ENCODE measurements around the gene CLDN1. TPM values are rescaled to one million over a fixed set of nuclear protein-coding genes. Genes with fewer than 3 reads are reported as not detected.
A peak's percentile ranks its signal among the peaks of the same experiment; 100 is the strongest.

The CLDN1 gene, protein sequence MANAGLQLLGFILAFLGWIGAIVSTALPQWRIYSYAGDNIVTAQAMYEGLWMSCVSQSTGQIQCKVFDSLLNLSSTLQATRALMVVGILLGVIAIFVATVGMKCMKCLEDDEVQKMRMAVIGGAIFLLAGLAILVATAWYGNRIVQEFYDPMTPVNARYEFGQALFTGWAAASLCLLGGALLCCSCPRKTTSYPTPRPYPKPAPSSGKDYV
- under 1 TPM in 3 of 4 donors, not detected in 1; 0.37 to 0.95 (median 0.82) TPM for total RNA-seq

DNA sequence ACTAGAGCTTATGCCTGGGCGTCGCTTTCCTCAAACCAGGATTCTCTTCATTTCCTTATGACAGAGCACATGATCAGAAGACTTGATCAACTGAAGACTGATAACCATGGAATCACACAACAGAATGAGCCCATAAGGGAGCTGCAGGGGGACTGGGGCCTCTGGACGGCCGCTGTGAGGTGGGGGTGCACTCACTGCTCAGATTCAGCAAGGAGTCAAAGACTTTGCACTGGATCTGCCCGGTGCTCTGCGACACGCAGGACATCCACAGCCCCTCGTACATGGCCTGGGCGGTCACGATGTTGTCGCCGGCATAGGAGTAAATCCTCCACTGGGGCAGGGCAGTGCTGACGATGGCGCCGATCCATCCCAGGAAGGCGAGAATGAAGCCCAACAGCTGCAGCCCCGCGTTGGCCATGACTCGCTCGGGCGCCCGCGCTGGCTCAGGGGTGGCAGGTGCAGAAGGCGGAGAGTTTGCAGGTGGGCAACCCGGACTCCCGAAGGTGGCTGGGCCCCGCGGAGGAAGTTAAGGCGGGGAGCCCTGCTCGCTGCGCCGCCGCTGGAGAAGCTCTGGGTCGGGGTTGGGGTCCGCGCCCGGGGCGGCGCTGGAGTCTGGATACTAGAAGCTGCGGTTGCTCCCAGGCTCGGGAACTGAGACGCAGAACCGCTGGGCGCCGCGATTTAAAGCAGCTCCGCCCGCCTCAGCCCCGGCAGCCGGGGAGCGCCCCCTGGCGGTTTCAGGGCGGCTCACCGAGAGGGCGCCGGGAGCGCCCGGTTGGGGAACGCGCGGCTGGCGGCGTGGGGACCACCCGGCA is at the start of gene CLDN1:
Gene CLDN1, minus strand, starts transcription at position 658 of the 815 bp plus-strand sequence. Its CDS starts 240 bp downstream, at position 418.
- Histone ChIP-seq H3K9me3 (no peaks in the 10 kb centered on the region), H3K27ac (peak within 1 kb of the TSS in 1 of 4 donors; percentile 58), H3K4me3 (peak within 1 kb of the TSS; percentile 27 to 55 (median 39)), H3K36me3 (no peaks in the 10 kb centered on the region), H3K4me1 (peaks cover 0 to 7% (median 5%) of the 10 kb centered on the region in 4 donors), H3K27me3 (peaks cover 11% of the 10 kb centered on the region)
- TF ChIP-seq EP300 (IDR thresholded peaks at IDR 0.05; ENCODE audit: low read depth) (no peak), POLR2AphosphoS5 (IDR thresholded peaks at IDR 0.05) (peak in 1 of 3 donors; percentile 10), POLR2A (IDR thresholded peaks at IDR 0.05) (no peak)
- TF ChIP-seq, protein P1, sequence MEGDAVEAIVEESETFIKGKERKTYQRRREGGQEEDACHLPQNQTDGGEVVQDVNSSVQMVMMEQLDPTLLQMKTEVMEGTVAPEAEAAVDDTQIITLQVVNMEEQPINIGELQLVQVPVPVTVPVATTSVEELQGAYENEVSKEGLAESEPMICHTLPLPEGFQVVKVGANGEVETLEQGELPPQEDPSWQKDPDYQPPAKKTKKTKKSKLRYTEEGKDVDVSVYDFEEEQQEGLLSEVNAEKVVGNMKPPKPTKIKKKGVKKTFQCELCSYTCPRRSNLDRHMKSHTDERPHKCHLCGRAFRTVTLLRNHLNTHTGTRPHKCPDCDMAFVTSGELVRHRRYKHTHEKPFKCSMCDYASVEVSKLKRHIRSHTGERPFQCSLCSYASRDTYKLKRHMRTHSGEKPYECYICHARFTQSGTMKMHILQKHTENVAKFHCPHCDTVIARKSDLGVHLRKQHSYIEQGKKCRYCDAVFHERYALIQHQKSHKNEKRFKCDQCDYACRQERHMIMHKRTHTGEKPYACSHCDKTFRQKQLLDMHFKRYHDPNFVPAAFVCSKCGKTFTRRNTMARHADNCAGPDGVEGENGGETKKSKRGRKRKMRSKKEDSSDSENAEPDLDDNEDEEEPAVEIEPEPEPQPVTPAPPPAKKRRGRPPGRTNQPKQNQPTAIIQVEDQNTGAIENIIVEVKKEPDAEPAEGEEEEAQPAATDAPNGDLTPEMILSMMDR (IDR thresholded peaks at IDR 0.05): peak; percentile 79 to 97 (median 96)
- peak; percentile 84 for DNase-seq
- intact Hi-C loops (cut with DNase I; ENCODE audit: low total_unique reads) (loop anchor here (5.0 to 10.0 kb wide), 2 partner anchors 97 to 360 kb away; no protein-coding TSS in a partner anchor), in situ Hi-C loops (cut with MboI; ENCODE audit: low pct_ligation_motif_present in 1 of 4, low pct_unique_long_range_greater_than_20kb in 1 of 4, low sequenced_read_pairs in 3 of 4) (loop anchor here in 3 of 4 donors (10.0 kb wide), 2 partner anchors 97 to 357 kb away; no protein-coding TSS in a partner anchor)
- WGBS, 2 donors (ENCODE audit: low coverage in 1 of 2): 5 to 40% methylated on average over 2 to 64 of the region's 64 CpGs

DNA sequence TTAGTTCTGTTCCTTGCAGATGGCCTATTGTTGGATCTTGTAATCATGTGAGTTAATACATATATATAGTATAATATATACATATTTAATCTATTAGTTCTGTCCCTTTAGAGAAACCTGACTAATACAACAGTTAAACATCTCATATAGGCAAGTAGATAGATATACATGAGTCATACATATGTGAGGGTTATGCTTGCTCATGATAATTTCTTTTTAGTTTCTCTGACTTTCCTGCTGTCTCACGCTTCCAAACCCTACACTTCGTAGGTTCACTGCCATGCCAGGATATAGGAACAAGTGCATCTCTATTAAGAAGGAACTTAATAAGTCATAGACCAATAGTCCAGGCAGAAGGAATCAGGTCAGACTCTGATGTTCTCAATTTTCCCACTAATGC is 48.9 kb upstream of the CLDN1 start:
- DNase-seq: no peak
- in situ Hi-C loops (cut with MboI; ENCODE audit: low pct_ligation_motif_present in 1 of 4, low pct_unique_long_range_greater_than_20kb in 1 of 4, low sequenced_read_pairs in 3 of 4) (no loop called here), intact Hi-C loops (cut with DNase I; ENCODE audit: low total_unique reads) (no loop called here)
- H3K4me3 ChIP-seq: no peak overlapping the region
- WGBS, 2 donors (ENCODE audit: low coverage in 1 of 2): 73% methylated on average over 2 of the region's 2 CpGs; no CpG with 5 or more reads in 1 of the 2 donors
- TF ChIP-seq, protein P1 (IDR thresholded peaks at IDR 0.05): no peak
- TF ChIP-seq POLR2AphosphoS5 (IDR thresholded peaks at IDR 0.05) (no peak), POLR2A (IDR thresholded peaks at IDR 0.05) (no peak)
- H3K36me3 ChIP-seq: no peaks in the 10 kb centered on the region
- no peaks in the 10 kb centered on the region for H3K9me3 ChIP-seq
- no peak overlapping the region for H3K27ac ChIP-seq
- H3K27me3 ChIP-seq: no peaks in the 10 kb centered on the region
- peaks cover 0 to 8% (median 0%) of the 10 kb centered on the region in 4 donors for H3K4me1 ChIP-seq

DNA sequence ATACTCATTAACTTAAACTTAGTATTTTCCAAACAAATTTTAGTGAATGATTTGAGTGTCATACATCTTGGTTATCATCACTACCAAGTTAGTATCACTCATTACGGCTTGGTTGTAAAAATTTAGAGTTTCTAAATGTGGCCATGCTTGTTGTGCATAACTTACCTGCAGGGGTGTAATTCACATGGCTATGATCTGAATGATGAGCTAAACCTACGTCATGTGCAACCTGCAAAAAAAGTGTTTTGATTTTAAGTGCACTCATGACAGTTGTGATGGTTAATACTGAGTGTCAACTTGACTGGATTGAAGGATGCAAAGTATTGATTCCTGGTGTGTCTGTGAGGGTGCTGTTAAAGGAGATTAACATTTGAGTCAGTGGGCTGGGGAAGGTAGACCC is 48.1 kb upstream of the CLDN1 start:
- intact Hi-C loops (cut with DNase I; ENCODE audit: low total_unique reads) (no loop called here), in situ Hi-C loops (cut with MboI; ENCODE audit: low pct_ligation_motif_present in 1 of 4, low pct_unique_long_range_greater_than_20kb in 1 of 4, low sequenced_read_pairs in 3 of 4) (no loop called here)
- TF ChIP-seq POLR2A (IDR thresholded peaks at IDR 0.05) (no peak), POLR2AphosphoS5 (IDR thresholded peaks at IDR 0.05) (no peak), EP300 (IDR thresholded peaks at IDR 0.05; ENCODE audit: low read depth) (no peak)
- TF ChIP-seq, protein P1 (IDR thresholded peaks at IDR 0.05): no peak
- no peak for DNase-seq
- H3K4me3 ChIP-seq: no peak overlapping the region
- WGBS, 2 donors (ENCODE audit: low coverage in 1 of 2): 83 to 86% methylated on average over 2 of the region's 2 CpGs
- H3K27ac ChIP-seq: no peak overlapping the region
- no peaks in the 10 kb centered on the region for H3K27me3 ChIP-seq
- no peaks in the 10 kb centered on the region for H3K36me3 ChIP-seq
- H3K9me3 ChIP-seq: no peaks in the 10 kb centered on the region
- H3K4me1 ChIP-seq: peaks cover 0 to 8% (median 0%) of the 10 kb centered on the region in 4 donors

DNA sequence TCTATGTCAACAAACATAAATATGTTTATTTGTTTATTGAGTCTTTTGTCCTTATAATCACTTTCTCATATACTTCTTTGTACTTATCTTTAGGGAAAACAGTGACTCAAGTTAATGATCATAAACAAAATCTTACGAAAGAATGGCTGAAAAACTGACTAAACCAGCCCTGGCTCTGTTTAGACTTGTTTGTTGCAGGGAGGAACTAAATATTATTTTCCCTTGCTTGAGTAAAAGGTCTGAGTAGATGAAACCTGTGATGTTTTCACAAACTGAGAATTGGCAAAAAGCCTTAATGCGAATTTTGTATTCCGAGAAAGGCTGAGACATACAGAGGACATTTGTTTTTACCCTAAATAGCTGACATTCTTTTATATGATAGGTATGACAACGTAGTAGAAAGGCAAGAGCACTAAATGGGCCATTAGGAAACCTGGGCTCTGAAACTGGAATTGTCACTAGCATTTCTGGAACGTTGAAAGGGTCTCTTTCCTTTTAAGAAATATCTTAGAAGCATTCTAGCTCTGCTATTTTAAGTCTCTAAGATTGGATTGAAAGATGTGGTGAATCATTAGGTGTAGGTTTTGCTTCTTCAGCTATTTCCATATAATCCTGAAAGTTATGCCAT is 47.5 kb upstream of the CLDN1 start:
- Histone ChIP-seq H3K9me3 (no peaks in the 10 kb centered on the region), H3K4me1 (peaks cover 0 to 8% (median 0%) of the 10 kb centered on the region in 4 donors), H3K36me3 (no peaks in the 10 kb centered on the region), H3K4me3 (no peak overlapping the region), H3K27ac (no peak overlapping the region), H3K27me3 (no peaks in the 10 kb centered on the region)
- in situ Hi-C loops (cut with MboI; ENCODE audit: low pct_ligation_motif_present in 1 of 4, low pct_unique_long_range_greater_than_20kb in 1 of 4, low sequenced_read_pairs in 3 of 4): no loop called here
- DNase-seq: no peak
- intact Hi-C loops (cut with DNase I; ENCODE audit: low total_unique reads): no loop called here
- WGBS, 2 donors (ENCODE audit: low coverage in 1 of 2): 68 to 69% methylated on average over 5 of the region's 5 CpGs
- TF ChIP-seq POLR2A (IDR thresholded peaks at IDR 0.05) (no peak), EP300 (IDR thresholded peaks at IDR 0.05; ENCODE audit: low read depth) (no peak), POLR2AphosphoS5 (IDR thresholded peaks at IDR 0.05) (no peak)
- TF ChIP-seq, protein P1 (IDR thresholded peaks at IDR 0.05): no peak

All from transverse colon (tissue), 4 donors.